HL-60 (cell line): Measurements from ENCODE around the gene OPN1SW.
A peak's percentile ranks its signal among the peaks of the same experiment; 100 is the strongest.

Experiments
- DNase-seq, 2 experiments: peaks; one replicate each; pipeline ENCODE4 v3.0.0-alpha.2; 2010 to 2020; ENCODE audit warnings: low read depth in 1 of 2, low spot score in 1 of 2
- H3K27ac ChIP-seq: fragments of 250-450 bp; sonication (Bioruptor Pico); replicated peaks from 2 replicates; pipeline ENCODE4 v1.5.1; 2020; ENCODE audit warnings: mild to moderate bottlenecking, moderate library complexity
- H3K27me3 ChIP-seq: fragments of 250-450 bp; sonication (Bioruptor Pico); 2 replicates; pipeline ENCODE4 v1.5.1; 2021; ENCODE audit warnings: mild to moderate bottlenecking, moderate library complexity; ENCODE audit not compliant: insufficient read depth, poor library complexity, severe bottlenecking
- H3K4me3 ChIP-seq: replicated peaks from 2 replicates; pipeline ENCODE4 v1.5.1; 2011; ENCODE audit warnings: mild to moderate bottlenecking, control low read depth, low read length; ENCODE audit not compliant: insufficient read depth
- GABPA ChIP-seq: IDR thresholded peaks from 2 replicates; pipeline ENCODE4 v1.6.1; 2012; ENCODE audit warnings: low read depth
- POLR2AphosphoS5 ChIP-seq: IDR thresholded peaks from 2 replicates; pipeline ENCODE4 v1.6.1; 2012; ENCODE audit warnings: low read depth
- REST ChIP-seq: IDR thresholded peaks from 2 replicates; pipeline ENCODE4 v1.6.1; 2012; ENCODE audit warnings: low read depth; ENCODE audit not compliant: insufficient replicate concordance
- SPI1 ChIP-seq: IDR thresholded peaks from 2 replicates; pipeline ENCODE4 v1.6.1; 2012; ENCODE audit warnings: low read depth, mild to moderate bottlenecking, borderline replicate concordance
- TF ChIP-seq, protein P1 (sequence below): IDR thresholded peaks from one replicate; pipeline ENCODE4 v1.5.1; 2011; ENCODE audit warnings: low read length, control low read depth, inconsistent platforms; ENCODE audit not compliant: insufficient read depth

The OPN1SW gene

DNA sequence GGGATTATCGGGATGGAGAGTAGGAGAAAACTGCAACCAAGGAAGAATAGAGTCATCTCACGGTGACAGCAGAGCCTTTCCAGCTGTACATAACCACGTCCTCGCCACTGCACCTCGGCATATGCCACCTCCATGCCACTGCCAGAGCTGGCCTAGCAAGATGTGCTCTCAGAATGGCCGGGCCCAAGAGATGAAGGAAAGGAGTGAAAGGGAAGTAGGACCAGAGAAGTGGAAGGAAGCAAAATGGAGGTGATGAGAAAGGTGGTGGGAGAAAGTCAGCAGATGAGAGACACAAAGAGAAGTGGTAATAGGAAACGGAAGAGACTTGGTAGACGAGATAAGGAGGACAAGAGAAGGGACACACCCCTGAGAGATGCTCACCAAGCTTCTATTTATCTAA, 44.4 kb downstream of the OPN1SW start:
- no peak overlapping the region for H3K27ac ChIP-seq
- no peak overlapping the region for H3K4me3 ChIP-seq
- H3K27me3 ChIP-seq, result no peaks in the 10 kb centered on the region
- TF ChIP-seq, protein P1, sequence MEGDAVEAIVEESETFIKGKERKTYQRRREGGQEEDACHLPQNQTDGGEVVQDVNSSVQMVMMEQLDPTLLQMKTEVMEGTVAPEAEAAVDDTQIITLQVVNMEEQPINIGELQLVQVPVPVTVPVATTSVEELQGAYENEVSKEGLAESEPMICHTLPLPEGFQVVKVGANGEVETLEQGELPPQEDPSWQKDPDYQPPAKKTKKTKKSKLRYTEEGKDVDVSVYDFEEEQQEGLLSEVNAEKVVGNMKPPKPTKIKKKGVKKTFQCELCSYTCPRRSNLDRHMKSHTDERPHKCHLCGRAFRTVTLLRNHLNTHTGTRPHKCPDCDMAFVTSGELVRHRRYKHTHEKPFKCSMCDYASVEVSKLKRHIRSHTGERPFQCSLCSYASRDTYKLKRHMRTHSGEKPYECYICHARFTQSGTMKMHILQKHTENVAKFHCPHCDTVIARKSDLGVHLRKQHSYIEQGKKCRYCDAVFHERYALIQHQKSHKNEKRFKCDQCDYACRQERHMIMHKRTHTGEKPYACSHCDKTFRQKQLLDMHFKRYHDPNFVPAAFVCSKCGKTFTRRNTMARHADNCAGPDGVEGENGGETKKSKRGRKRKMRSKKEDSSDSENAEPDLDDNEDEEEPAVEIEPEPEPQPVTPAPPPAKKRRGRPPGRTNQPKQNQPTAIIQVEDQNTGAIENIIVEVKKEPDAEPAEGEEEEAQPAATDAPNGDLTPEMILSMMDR, result no peak
- TF ChIP-seq SPI1, result no peak
- no peak for TF ChIP-seq REST
- no peak for TF ChIP-seq POLR2AphosphoS5
- no peak for TF ChIP-seq GABPA
- peak in 1 of 2 experiments; percentile 7 for DNase-seq

GRCh38 chr7:128729494-128729893, 46.1 kb downstream of the OPN1SW start:
- TF ChIP-seq POLR2AphosphoS5, result no peak
- no peak for TF ChIP-seq SPI1
- TF ChIP-seq, protein P1, result no peak
- TF ChIP-seq GABPA, result no peak
- TF ChIP-seq REST, result no peak
- no peak for DNase-seq
- no peak overlapping the region for H3K4me3 ChIP-seq

DNA sequence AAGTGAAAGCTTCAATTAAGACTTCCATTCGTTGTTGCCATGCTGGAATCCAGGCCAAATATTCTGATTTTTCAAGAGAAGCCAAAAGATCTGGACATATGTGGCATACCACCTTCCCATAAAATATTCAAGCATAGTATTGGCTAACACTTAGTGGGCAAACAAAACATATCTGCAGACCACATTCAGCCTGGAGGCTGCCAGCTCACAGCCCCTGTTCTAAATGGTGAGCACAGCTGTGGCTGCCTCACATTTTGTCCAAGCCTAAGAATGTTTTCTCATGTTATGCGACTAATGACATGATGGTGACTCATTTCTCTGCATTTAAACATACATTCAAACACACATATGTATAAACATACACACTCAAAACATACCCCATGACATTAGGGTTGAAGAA, 47.0 kb downstream of the OPN1SW start:
- no peak for TF ChIP-seq REST
- no peak for TF ChIP-seq POLR2AphosphoS5
- TF ChIP-seq SPI1, result no peak
- TF ChIP-seq, protein P1, result no peak
- TF ChIP-seq GABPA, result no peak

More at GRCh38 chr7:128729494-128729893, 46.1 kb downstream of the OPN1SW start:
- H3K27ac ChIP-seq, result no peak overlapping the region
- no peaks in the 10 kb centered on the region for H3K27me3 ChIP-seq

More for the DNA sequence above, 47.0 kb downstream of the OPN1SW start:
- Histone ChIP-seq H3K27ac (no peak overlapping the region), H3K27me3 (no peaks in the 10 kb centered on the region), H3K4me3 (no peak overlapping the region)
- DNase-seq, result no peak
